GM12878 (cell line): ENCODE data around the gene BPIFB4. TPM values are rescaled to one million over a fixed set of nuclear protein-coding genes. Genes with fewer than 3 reads are reported as not detected.

Experiments
- ATAC-seq: fragments of 200-7000 bp; cut with Tn5 transposase; 3 replicates; pipeline ENCODE4 v1.9.1; 2020; ENCODE audit warnings: mild to moderate bottlenecking, moderate library complexity
- BruUV-seq: library from RNA; stranded (reverse); fragments of 400-500 nt; replicated peaks from 2 replicates; lab custom pipeline; 2021; lab: Mats Ljungman, UMichigan
- CTCF ChIA-PET: fragments of 300-600 bp; sonication (Branson Sonifier 250); formaldehyde crosslinking; extraction: SDS; loops from one replicate; lab custom pipeline; 2021; ENCODE audit warnings: inconsistent platforms; lab: Yijun Ruan, JAX
- POLR2A ChIA-PET: fragments of 350-600 bp; formaldehyde crosslinking; extraction: SDS; loops from one replicate; lab custom pipeline; 2021; ENCODE audit warnings: inconsistent platforms; lab: Charles Lee
- RAD21 ChIA-PET: fragments of 300-600 bp; sonication (Branson Sonifier 250); formaldehyde crosslinking; loops from one replicate; lab custom pipeline; 2023; ENCODE audit warnings: antibody characterized with exemption; ENCODE audit not compliant: unreplicated experiment; lab: Charles Lee
- SMC1A ChIA-PET: fragments of 300-600 bp; sonication (Branson Sonifier 250); formaldehyde crosslinking; loops from one replicate; lab custom pipeline; 2023; ENCODE audit not compliant: unreplicated experiment, uncharacterized antibody; lab: Charles Lee
- DNase-seq: peaks from one replicate; pipeline ENCODE4 v3.0.0-alpha.2; 2011; ENCODE audit warnings: low read depth, low spot score
- FAIRE-seq: peaks from 3 replicates; lab custom pipeline; 2011; peaks lifted over from hg19 to GRCh38; lab: Jason Lieb, UNC
- H2AFZ ChIP-seq: 2 replicates; pipeline ENCODE4 v1.6.0; 2011; ENCODE audit warnings: low read depth, low read length, control low read depth; ENCODE audit not compliant: control insufficient read depth
- H3K27ac ChIP-seq: 2 replicates; pipeline ENCODE4 v1.5.1; 2011; ENCODE audit warnings: control low read depth; ENCODE audit not compliant: control insufficient read depth, insufficient read depth
- H3K27me3 ChIP-seq, 2 experiments: replicated peaks in 1 of 2; 2 replicates each; pipeline versions ENCODE4 v1.6.0 to v1.6.1; 2011; ENCODE audit warnings: low read length in 1 of 2; ENCODE audit not compliant: control insufficient read depth in 2 of 2, insufficient read depth in 2 of 2
- H3K36me3 ChIP-seq, 2 experiments: 2 replicates each; pipeline ENCODE4 v1.5.1; 2011; ENCODE audit warnings: low read length in 1 of 2; ENCODE audit not compliant: control insufficient read depth in 2 of 2, insufficient read depth in 2 of 2
- H3K4me1 ChIP-seq: 2 replicates; pipeline ENCODE4 v1.6.1; 2011; ENCODE audit warnings: mild to moderate bottlenecking, low read length, moderate library complexity, mixed read lengths; ENCODE audit not compliant: control insufficient read depth, insufficient read depth
- H3K4me2 ChIP-seq: 2 replicates; pipeline ENCODE4 v1.6.0; 2011; ENCODE audit warnings: control low read depth; ENCODE audit not compliant: control insufficient read depth, insufficient read depth
- H3K4me3 ChIP-seq: fragments of 200-600 bp; sonication (generic); 2 replicates; pipeline ENCODE4 v1.5.1; 2016
- H3K79me2 ChIP-seq: 2 replicates; pipeline ENCODE4 v1.6.0; 2011; ENCODE audit warnings: low read length; ENCODE audit not compliant: control insufficient read depth, insufficient read depth
- H3K9ac ChIP-seq: 2 replicates; pipeline ENCODE4 v1.8.0; 2011; ENCODE audit warnings: low read length, control low read depth, mixed read lengths; ENCODE audit not compliant: control insufficient read depth, insufficient read depth
- H3K9me3 ChIP-seq: replicated peaks from 3 replicates; pipeline ENCODE4 v1.5.1; 2011; ENCODE audit warnings: mild to moderate bottlenecking, low read length; ENCODE audit not compliant: control insufficient read depth, insufficient read depth
- H4K20me1 ChIP-seq: 2 replicates; pipeline ENCODE4 v1.6.0; 2011; ENCODE audit not compliant: control insufficient read depth, insufficient read depth
- ATF3 ChIP-seq: IDR thresholded peaks from 2 replicates; pipeline ENCODE4 v1.6.1; 2011; ENCODE audit warnings: low read depth, mild to moderate bottlenecking, low read length, moderate library complexity, borderline replicate concordance; ENCODE audit errors: extremely low read depth
- BCL11A ChIP-seq: IDR thresholded peaks from 2 replicates; pipeline ENCODE4 v1.6.1; 2011; ENCODE audit warnings: low read depth, low read length
- GABPA ChIP-seq: IDR thresholded peaks from 2 replicates; pipeline ENCODE4 v1.6.1; 2014; ENCODE audit warnings: antibody characterized with exemption, low read depth, mild to moderate bottlenecking, inconsistent platforms
- GATAD2B ChIP-seq: fragments of 450-650 bp; conservative IDR thresholded peaks from 2 replicates; pipeline ENCODE4 v1.6.1; 2017; ENCODE audit warnings: low read depth, mild to moderate bottlenecking, moderate library complexity
- HSF1 ChIP-seq: fragments of 150-350 bp; IDR thresholded peaks from 2 replicates; pipeline ENCODE4 v1.6.1; 2014; ENCODE audit warnings: mild to moderate bottlenecking, low read depth, low read length
- IKZF1 ChIP-seq: fragments of 450-650 bp; conservative IDR thresholded peaks from 2 replicates; pipeline ENCODE4 v1.6.1; 2017; ENCODE audit warnings: antibody characterized with exemption, mild to moderate bottlenecking
- KAT2A ChIP-seq: conservative IDR thresholded peaks from 2 replicates; pipeline ENCODE4 v1.6.1; 2011; ENCODE audit warnings: low read depth, low read length; ENCODE audit not compliant: control insufficient read depth
- MYB ChIP-seq: fragments of 150-350 bp; IDR thresholded peaks from 2 replicates; pipeline ENCODE4 v1.6.1; 2014; ENCODE audit warnings: mild to moderate bottlenecking, low read depth, low read length, borderline replicate concordance
- PBX3 ChIP-seq: IDR thresholded peaks from 2 replicates; pipeline ENCODE4 v1.6.1; 2011; ENCODE audit warnings: mild to moderate bottlenecking, low read depth, low read length, moderate library complexity; ENCODE audit not compliant: insufficient replicate concordance
- TAF1 ChIP-seq: IDR thresholded peaks from 2 replicates; pipeline ENCODE4 v1.6.1; 2011; ENCODE audit warnings: mild to moderate bottlenecking, low read depth, low read length, borderline replicate concordance
- TARDBP ChIP-seq: IDR thresholded peaks from 2 replicates; pipeline ENCODE4 v1.6.1; 2016; ENCODE audit warnings: borderline replicate concordance
- WGBS: methylation state at CpG from one replicate; pipeline ENCODE4 v1.1.6; 2016; ENCODE audit warnings: low lambda C conversion rate; ENCODE audit not compliant: insufficient replicate concordance, insufficient coverage; ENCODE audit errors: missing lambda C conversion rate; 5-methylcytosine and 5-hydroxymethylcytosine counted together
- in situ Hi-C: fragments of 300-500 bp; cut with MboI; formaldehyde crosslinking; loops from 9 replicates; pipeline ENCODE4 v1.14.3; 2018; ENCODE audit warnings: mixed read lengths
- intact Hi-C: fragments of 100-400 bp; cut with micrococcal nuclease; formaldehyde crosslinking; loops from one replicate; pipeline ENCODE4 v1.14.2; 2022; ENCODE audit not compliant: unreplicated experiment
- polyA plus RNA-seq, 11 experiments: library from polyadenylated mRNA; depleted of rRNA in 4 of 11; unstranded in 6 of 11; stranded (reverse) in 5 of 11; fragments of >200 nt; fragmentation: Nextera tagmentation in 4 of 11; fragmentation: Illumina TruSeq in 1 of 11; extraction: Ambion mirVana in 4 of 11; extraction: Trizol in 1 of 11; gene quantifications; 1 replicate in 1 of 11; 2 replicates in 10 of 11; pipeline versions ENCODE4 v1.2.1 to v1.2.3, GENCODE V29; 2011 to 2016; ENCODE audit warnings: inconsistent platforms in 2 of 11, missing spikeins in 2 of 11, low read depth in 1 of 11
- total RNA-seq, 4 experiments: library from RNA; depleted of rRNA in 3 of 4; stranded (reverse); fragments of >200 nt in 3 of 4; fragmentation: Illumina TruSeq in 1 of 4; extraction: Trizol in 1 of 4; gene quantifications; 2 replicates each; pipeline versions ENCODE4 v1.2.1 to v1.2.3, GENCODE V29; 2013 to 2021
- TF ChIP-seq, protein P1 (sequence below): fragments of 450-650 bp; IDR thresholded peaks from 2 replicates; pipeline ENCODE4 v1.6.1; 2018; ENCODE audit warnings: mild to moderate bottlenecking, low read depth, moderate library complexity; ENCODE audit not compliant: partially characterized antibody

The BPIFB4 gene
- total and polyA plus RNA-seq, 10 of the 15 experiments (the other 5 are each of a cell fraction or from before 2014, with no cell fraction given): 0.12 TPM; not detected in 9

DNA sequence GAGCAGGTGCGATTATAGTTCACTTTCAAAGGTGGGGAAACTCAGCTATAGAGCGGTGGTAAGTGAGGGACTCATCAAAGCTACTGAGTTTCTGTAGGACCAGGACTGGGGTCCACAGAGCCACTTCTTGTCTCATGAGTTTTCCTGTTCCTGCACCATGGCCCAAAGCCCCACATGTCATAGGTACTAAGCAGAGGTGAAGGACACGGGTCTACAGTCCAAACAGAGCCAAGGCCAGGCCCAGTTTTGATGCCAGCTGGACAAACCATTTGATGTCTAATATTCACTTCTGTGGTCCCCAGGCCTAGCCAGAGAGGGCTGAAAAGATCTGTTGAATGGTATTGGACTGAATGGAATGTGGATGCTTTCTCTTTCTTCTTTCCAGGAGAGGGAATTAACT lies 37.0 kb upstream of the BPIFB4 start (continued):
- TF ChIP-seq, protein P1, sequence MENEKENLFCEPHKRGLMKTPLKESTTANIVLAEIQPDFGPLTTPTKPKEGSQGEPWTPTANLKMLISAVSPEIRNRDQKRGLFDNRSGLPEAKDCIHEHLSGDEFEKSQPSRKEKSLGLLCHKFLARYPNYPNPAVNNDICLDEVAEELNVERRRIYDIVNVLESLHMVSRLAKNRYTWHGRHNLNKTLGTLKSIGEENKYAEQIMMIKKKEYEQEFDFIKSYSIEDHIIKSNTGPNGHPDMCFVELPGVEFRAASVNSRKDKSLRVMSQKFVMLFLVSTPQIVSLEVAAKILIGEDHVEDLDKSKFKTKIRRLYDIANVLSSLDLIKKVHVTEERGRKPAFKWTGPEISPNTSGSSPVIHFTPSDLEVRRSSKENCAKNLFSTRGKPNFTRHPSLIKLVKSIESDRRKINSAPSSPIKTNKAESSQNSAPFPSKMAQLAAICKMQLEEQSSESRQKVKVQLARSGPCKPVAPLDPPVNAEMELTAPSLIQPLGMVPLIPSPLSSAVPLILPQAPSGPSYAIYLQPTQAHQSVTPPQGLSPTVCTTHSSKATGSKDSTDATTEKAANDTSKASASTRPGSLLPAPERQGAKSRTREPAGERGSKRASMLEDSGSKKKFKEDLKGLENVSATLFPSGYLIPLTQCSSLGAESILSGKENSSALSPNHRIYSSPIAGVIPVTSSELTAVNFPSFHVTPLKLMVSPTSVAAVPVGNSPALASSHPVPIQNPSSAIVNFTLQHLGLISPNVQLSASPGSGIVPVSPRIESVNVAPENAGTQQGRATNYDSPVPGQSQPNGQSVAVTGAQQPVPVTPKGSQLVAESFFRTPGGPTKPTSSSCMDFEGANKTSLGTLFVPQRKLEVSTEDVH: no peak
- no peak for TF ChIP-seq ATF3
- TF ChIP-seq KAT2A: no peak
- TF ChIP-seq, all 136 proteins: peak for 0

DNA sequence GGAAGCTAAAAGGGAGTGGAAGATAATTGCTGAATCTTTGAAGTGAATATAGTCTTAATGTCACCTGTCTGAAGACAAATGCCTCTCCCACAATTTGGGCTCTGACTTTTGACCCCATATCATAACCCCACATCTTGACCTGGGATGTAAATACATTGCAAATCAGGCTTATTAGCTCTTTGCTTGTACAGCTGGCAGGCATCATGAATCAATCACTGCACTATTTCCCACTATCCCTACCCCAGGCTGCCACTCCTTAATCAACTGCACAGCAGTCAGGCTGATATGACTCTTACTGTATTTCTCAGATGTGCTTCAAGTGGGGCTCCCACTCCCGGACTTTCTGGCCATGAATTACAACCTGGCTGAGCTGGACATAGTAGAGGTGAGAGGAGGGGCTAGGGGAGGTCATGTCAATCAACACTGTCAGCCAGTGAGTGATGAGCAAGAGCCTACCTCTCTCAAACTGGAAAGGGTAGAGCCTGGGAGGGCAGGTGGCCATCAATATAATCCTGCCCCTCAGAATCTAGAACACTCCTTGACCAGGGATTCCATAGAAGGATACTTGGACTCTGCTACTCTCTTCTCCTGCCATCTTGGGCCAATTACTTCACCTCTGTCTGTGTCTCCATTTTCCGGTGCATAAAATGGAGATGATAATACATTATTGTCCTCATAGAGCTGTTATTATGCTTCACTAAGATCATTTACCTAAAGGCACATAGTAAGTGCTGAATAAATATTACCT lies 36.3 kb upstream of the BPIFB4 start:
- no TSS peak for BruUV-seq
- ChIA-PET RAD21 (no interaction called here), CTCF (no interaction called here), SMC1A (no interaction called here), POLR2A (no interaction called here)
- Histone ChIP-seq H3K4me3 (no peak overlapping the region), H2AFZ (no peak overlapping the region), H4K20me1 (no peaks in the 10 kb centered on the region), H3K4me2 (no peak overlapping the region), H3K9ac (no peak overlapping the region), H3K4me1 (no peaks in the 10 kb centered on the region), H3K27ac (no peak overlapping the region), H3K27me3 (no peaks in the 10 kb centered on the region; a peak in 1 of 4 replicates), H3K79me2 (no peaks in the 10 kb centered on the region), H3K9me3 (no peaks in the 10 kb centered on the region; the same call in 2 of the 3 replicates), H3K36me3 (no peaks in the 10 kb centered on the region)
- in situ Hi-C loops: no loop called here
- no peak for DNase-seq
- intact Hi-C loops: no loop called here
- FAIRE-seq: no peak
- WGBS: 29% methylated on average over 2 of the region's 2 CpGs
- ATAC-seq: no peak
- TF ChIP-seq TARDBP: no peak
- no peak for TF ChIP-seq TAF1
- TF ChIP-seq PBX3: no peak
- TF ChIP-seq GABPA: no peak
- TF ChIP-seq HSF1: no peak
- TF ChIP-seq MYB: no peak
- no peak for TF ChIP-seq IKZF1
- no peak for TF ChIP-seq BCL11A
- TF ChIP-seq GATAD2B: no peak
